WTC11 (cell line): ENCODE results near the gene CACNA1E. TPM values are rescaled to one million over a fixed set of nuclear protein-coding genes. Genes with fewer than 3 reads are reported as not detected.

Experiments used
- ATAC-seq: fragments of 200-7000 bp; cut with Tn5 transposase; 2 replicates; pipeline ENCODE4 v1.10.0; 2021; ENCODE audit warnings: mild to moderate bottlenecking, moderate library complexity
- CTCF ChIA-PET: fragments of 300-600 bp; sonication (Branson Sonifier 250); formaldehyde crosslinking; loops from one replicate; lab custom pipeline; 2021; ENCODE audit warnings: antibody characterized with exemption; lab: Charles Lee
- POLR2A ChIA-PET: fragments of 350-600 bp; sonication (Branson Sonifier 250); formaldehyde crosslinking; loops from one replicate; lab custom pipeline; 2021; ENCODE audit warnings: antibody characterized with exemption; lab: Charles Lee
- DNase-seq: peaks from one replicate; pipeline ENCODE4 v3.0.0; 2021; ENCODE audit warnings: low spot score
- H3K27ac Mint-ChIP-seq: 2 replicates; pipeline ENCODE4 v1.8.0; 2021; ENCODE audit warnings: mixed read lengths
- H3K27me3 Mint-ChIP-seq: 2 replicates; pipeline ENCODE4 v1.8.0; 2021; ENCODE audit warnings: low read depth, mild to moderate bottlenecking, moderate library complexity, mixed read lengths
- H3K36me3 Mint-ChIP-seq: 2 replicates; pipeline ENCODE4 v1.8.0; 2021; ENCODE audit warnings: mixed read lengths
- H3K4me1 Mint-ChIP-seq: 2 replicates; pipeline ENCODE4 v1.8.0; 2022; ENCODE audit warnings: mixed read lengths
- H3K4me3 Mint-ChIP-seq: 2 replicates; pipeline ENCODE4 v1.8.0; 2021; ENCODE audit warnings: mild to moderate bottlenecking, moderate library complexity, mixed read lengths
- H3K9me3 Mint-ChIP-seq: 2 replicates; pipeline ENCODE4 v1.8.0; 2021; ENCODE audit warnings: mixed read lengths
- ATF1 ChIP-seq: sonication (generic); formaldehyde crosslinking; IDR thresholded peaks from 2 replicates; pipeline ENCODE4 v1.8.1; 2023; ENCODE audit warnings: mild to moderate bottlenecking, moderate library complexity, missing genetic modification reagents
- FOXJ3 ChIP-seq: sonication (generic); formaldehyde crosslinking; IDR thresholded peaks from 2 replicates; pipeline ENCODE4 v1.9.0; 2021; ENCODE audit warnings: missing genetic modification reagents, mild to moderate bottlenecking, borderline replicate concordance
- JUN ChIP-seq: sonication (generic); formaldehyde crosslinking; IDR thresholded peaks from 2 replicates; pipeline ENCODE4 v1.8.0; 2023; ENCODE audit warnings: mild to moderate bottlenecking, missing genetic modification reagents
- KAT7 ChIP-seq: sonication (generic); formaldehyde crosslinking; IDR thresholded peaks from 2 replicates; pipeline ENCODE4 v1.8.1; 2023; ENCODE audit warnings: missing genetic modification reagents, mild to moderate bottlenecking, borderline replicate concordance
- MYBL2 ChIP-seq: sonication (generic); formaldehyde crosslinking; IDR thresholded peaks from 2 replicates; pipeline ENCODE4 v1.8.1; 2023; ENCODE audit warnings: mild to moderate bottlenecking, moderate library complexity, missing genetic modification reagents
- NFE2L1 ChIP-seq: sonication (generic); formaldehyde crosslinking; IDR thresholded peaks from 2 replicates; pipeline ENCODE4 v1.8.1; 2023; ENCODE audit warnings: missing genetic modification reagents
- OVOL2 ChIP-seq: fragments of 250-450 bp; sonication (Bioruptor Pico); IDR thresholded peaks from 2 replicates; pipeline ENCODE4 v1.9.0; 2021; ENCODE audit warnings: mild to moderate bottlenecking, borderline replicate concordance
- RORB ChIP-seq: fragments of 250-450 bp; sonication (Bioruptor Pico); IDR thresholded peaks from 2 replicates; pipeline ENCODE4 v1.9.0; 2021; ENCODE audit warnings: mild to moderate bottlenecking
- ZNF121 ChIP-seq: sonication (generic); formaldehyde crosslinking; IDR thresholded peaks from 2 replicates; pipeline ENCODE4 v1.8.0; 2023; ENCODE audit warnings: missing genetic modification reagents
- ZNF423 ChIP-seq: fragments of 250-450 bp; sonication (Bioruptor Pico); IDR thresholded peaks from 2 replicates; pipeline ENCODE4 v2.1.2; 2022; ENCODE audit warnings: mild to moderate bottlenecking, moderate library complexity
- ZNF671 ChIP-seq: fragments of 250-450 bp; sonication (Bioruptor Pico); IDR thresholded peaks from 2 replicates; pipeline ENCODE4 v1.8.0; 2021; ENCODE audit warnings: mild to moderate bottlenecking
- total RNA-seq: library from RNA; stranded (reverse); gene quantifications from 3 replicates; pipeline ENCODE4 v1.2.3, GENCODE V29; 2021
- TF ChIP-seq, protein P1 (sequence below): sonication (generic); formaldehyde crosslinking; IDR thresholded peaks from 2 replicates; pipeline ENCODE4 v1.8.0; 2023; ENCODE audit warnings: missing genetic modification reagents, mild to moderate bottlenecking, borderline replicate concordance
- TF ChIP-seq, protein P2 (sequence below): sonication (generic); formaldehyde crosslinking; IDR thresholded peaks from 2 replicates; pipeline ENCODE4 v1.8.1; 2022; ENCODE audit warnings: mild to moderate bottlenecking, moderate library complexity, missing genetic modification reagents
- TF ChIP-seq, protein P3 (sequence below): sonication (generic); formaldehyde crosslinking; IDR thresholded peaks from 2 replicates; pipeline ENCODE4 v1.8.0; 2022; ENCODE audit warnings: mild to moderate bottlenecking, missing genetic modification reagents
- TF ChIP-seq, protein P4 (sequence below): sonication (generic); formaldehyde crosslinking; IDR thresholded peaks from 2 replicates; pipeline ENCODE4 v1.8.1; 2023; ENCODE audit warnings: mild to moderate bottlenecking, missing genetic modification reagents, moderate library complexity
- TF ChIP-seq, protein P5 (sequence below): sonication (generic); formaldehyde crosslinking; IDR thresholded peaks from 2 replicates; pipeline ENCODE4 v1.8.0; 2023; ENCODE audit warnings: mild to moderate bottlenecking, missing genetic modification reagents
- TF ChIP-seq, protein P6 (sequence below): fragments of 200-600 bp; IDR thresholded peaks from 2 replicates; pipeline ENCODE4 v1.8.0; 2022; ENCODE audit warnings: antibody characterized with exemption
- TF ChIP-seq, protein P7 (sequence below): fragments of 250-450 bp; sonication (Bioruptor Pico); IDR thresholded peaks from 2 replicates; pipeline ENCODE4 v1.9.0; 2021; ENCODE audit warnings: mild to moderate bottlenecking
- TF ChIP-seq, protein P8 (sequence below): sonication (generic); formaldehyde crosslinking; IDR thresholded peaks from 2 replicates; pipeline ENCODE4 v1.8.0; 2022; ENCODE audit warnings: mild to moderate bottlenecking, missing genetic modification reagents
- TF ChIP-seq, protein P9 (sequence below): sonication (generic); formaldehyde crosslinking; IDR thresholded peaks from 2 replicates; pipeline ENCODE4 v1.8.1; 2023; ENCODE audit warnings: mild to moderate bottlenecking, missing genetic modification reagents, moderate library complexity

The CACNA1E gene
- total RNA-seq, 1 experiment from 2014 or later, result 0.63 TPM

DNA sequence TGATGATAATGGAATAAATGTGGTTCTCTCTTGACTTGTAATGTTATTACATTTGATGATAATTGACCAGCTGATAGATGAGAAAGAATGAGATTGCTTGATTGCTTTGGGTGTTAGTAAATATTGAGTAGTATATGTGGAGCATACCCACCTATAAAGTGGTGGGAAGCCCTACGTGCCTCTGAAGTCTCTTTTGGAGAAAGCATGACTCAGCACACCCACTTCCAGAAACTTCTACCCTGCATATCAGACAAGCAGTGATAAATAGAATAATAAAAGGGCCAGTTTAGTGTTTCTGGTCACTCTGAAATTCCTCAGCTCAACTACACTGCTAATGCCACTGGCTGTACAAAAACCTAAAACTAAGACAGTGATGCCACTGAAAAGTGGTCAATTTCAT, 289.4 kb downstream of the CACNA1E start:
- Mint-ChIP-seq H3K36me3 (no peaks in the 10 kb centered on the region), H3K27ac (no peak overlapping the region), H3K4me1 (no peaks in the 10 kb centered on the region), H3K27me3 (no peaks in the 10 kb centered on the region; the same call in 1 of the 2 replicates), H3K4me3 (no peak overlapping the region), H3K9me3 (peaks cover 14% of the 10 kb centered on the region)
- DNase-seq (no peak), ATAC-seq (no peak)
- ChIA-PET CTCF (no interaction called here), POLR2A (no interaction called here)
- TF ChIP-seq ZNF423, result no peak
- no peak for TF ChIP-seq FOXJ3 (CRISPR knock-in tag)
- no peak for TF ChIP-seq ZNF671 (CRISPR knock-in tag)
- TF ChIP-seq, protein P1, sequence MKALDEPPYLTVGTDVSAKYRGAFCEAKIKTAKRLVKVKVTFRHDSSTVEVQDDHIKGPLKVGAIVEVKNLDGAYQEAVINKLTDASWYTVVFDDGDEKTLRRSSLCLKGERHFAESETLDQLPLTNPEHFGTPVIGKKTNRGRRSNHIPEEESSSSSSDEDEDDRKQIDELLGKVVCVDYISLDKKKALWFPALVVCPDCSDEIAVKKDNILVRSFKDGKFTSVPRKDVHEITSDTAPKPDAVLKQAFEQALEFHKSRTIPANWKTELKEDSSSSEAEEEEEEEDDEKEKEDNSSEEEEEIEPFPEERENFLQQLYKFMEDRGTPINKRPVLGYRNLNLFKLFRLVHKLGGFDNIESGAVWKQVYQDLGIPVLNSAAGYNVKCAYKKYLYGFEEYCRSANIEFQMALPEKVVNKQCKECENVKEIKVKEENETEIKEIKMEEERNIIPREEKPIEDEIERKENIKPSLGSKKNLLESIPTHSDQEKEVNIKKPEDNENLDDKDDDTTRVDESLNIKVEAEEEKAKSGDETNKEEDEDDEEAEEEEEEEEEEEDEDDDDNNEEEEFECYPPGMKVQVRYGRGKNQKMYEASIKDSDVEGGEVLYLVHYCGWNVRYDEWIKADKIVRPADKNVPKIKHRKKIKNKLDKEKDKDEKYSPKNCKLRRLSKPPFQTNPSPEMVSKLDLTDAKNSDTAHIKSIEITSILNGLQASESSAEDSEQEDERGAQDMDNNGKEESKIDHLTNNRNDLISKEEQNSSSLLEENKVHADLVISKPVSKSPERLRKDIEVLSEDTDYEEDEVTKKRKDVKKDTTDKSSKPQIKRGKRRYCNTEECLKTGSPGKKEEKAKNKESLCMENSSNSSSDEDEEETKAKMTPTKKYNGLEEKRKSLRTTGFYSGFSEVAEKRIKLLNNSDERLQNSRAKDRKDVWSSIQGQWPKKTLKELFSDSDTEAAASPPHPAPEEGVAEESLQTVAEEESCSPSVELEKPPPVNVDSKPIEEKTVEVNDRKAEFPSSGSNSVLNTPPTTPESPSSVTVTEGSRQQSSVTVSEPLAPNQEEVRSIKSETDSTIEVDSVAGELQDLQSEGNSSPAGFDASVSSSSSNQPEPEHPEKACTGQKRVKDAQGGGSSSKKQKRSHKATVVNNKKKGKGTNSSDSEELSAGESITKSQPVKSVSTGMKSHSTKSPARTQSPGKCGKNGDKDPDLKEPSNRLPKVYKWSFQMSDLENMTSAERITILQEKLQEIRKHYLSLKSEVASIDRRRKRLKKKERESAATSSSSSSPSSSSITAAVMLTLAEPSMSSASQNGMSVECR (CRISPR knock-in tag), result no peak
- no peak for TF ChIP-seq JUN
- TF ChIP-seq, protein P2, sequence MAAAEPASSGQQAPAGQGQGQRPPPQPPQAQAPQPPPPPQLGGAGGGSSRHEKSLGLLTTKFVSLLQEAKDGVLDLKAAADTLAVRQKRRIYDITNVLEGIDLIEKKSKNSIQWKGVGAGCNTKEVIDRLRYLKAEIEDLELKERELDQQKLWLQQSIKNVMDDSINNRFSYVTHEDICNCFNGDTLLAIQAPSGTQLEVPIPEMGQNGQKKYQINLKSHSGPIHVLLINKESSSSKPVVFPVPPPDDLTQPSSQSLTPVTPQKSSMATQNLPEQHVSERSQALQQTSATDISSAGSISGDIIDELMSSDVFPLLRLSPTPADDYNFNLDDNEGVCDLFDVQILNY, result no peak
- TF ChIP-seq RORB (CRISPR knock-in tag), result no peak
- TF ChIP-seq, protein P3, sequence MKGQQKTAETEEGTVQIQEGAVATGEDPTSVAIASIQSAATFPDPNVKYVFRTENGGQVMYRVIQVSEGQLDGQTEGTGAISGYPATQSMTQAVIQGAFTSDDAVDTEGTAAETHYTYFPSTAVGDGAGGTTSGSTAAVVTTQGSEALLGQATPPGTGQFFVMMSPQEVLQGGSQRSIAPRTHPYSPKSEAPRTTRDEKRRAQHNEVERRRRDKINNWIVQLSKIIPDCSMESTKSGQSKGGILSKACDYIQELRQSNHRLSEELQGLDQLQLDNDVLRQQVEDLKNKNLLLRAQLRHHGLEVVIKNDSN (CRISPR knock-in tag), result no peak
- no peak for TF ChIP-seq MYBL2
- no peak for TF ChIP-seq NFE2L1 (CRISPR knock-in tag)
- TF ChIP-seq OVOL2 (CRISPR knock-in tag), result no peak
- TF ChIP-seq, protein P4, sequence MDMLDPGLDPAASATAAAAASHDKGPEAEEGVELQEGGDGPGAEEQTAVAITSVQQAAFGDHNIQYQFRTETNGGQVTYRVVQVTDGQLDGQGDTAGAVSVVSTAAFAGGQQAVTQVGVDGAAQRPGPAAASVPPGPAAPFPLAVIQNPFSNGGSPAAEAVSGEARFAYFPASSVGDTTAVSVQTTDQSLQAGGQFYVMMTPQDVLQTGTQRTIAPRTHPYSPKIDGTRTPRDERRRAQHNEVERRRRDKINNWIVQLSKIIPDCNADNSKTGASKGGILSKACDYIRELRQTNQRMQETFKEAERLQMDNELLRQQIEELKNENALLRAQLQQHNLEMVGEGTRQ, result no peak
- TF ChIP-seq, protein P5, sequence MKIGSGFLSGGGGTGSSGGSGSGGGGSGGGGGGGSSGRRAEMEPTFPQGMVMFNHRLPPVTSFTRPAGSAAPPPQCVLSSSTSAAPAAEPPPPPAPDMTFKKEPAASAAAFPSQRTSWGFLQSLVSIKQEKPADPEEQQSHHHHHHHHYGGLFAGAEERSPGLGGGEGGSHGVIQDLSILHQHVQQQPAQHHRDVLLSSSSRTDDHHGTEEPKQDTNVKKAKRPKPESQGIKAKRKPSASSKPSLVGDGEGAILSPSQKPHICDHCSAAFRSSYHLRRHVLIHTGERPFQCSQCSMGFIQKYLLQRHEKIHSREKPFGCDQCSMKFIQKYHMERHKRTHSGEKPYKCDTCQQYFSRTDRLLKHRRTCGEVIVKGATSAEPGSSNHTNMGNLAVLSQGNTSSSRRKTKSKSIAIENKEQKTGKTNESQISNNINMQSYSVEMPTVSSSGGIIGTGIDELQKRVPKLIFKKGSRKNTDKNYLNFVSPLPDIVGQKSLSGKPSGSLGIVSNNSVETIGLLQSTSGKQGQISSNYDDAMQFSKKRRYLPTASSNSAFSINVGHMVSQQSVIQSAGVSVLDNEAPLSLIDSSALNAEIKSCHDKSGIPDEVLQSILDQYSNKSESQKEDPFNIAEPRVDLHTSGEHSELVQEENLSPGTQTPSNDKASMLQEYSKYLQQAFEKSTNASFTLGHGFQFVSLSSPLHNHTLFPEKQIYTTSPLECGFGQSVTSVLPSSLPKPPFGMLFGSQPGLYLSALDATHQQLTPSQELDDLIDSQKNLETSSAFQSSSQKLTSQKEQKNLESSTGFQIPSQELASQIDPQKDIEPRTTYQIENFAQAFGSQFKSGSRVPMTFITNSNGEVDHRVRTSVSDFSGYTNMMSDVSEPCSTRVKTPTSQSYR (CRISPR knock-in tag), result no peak
- TF ChIP-seq ZNF121, result no peak
- TF ChIP-seq, protein P6, sequence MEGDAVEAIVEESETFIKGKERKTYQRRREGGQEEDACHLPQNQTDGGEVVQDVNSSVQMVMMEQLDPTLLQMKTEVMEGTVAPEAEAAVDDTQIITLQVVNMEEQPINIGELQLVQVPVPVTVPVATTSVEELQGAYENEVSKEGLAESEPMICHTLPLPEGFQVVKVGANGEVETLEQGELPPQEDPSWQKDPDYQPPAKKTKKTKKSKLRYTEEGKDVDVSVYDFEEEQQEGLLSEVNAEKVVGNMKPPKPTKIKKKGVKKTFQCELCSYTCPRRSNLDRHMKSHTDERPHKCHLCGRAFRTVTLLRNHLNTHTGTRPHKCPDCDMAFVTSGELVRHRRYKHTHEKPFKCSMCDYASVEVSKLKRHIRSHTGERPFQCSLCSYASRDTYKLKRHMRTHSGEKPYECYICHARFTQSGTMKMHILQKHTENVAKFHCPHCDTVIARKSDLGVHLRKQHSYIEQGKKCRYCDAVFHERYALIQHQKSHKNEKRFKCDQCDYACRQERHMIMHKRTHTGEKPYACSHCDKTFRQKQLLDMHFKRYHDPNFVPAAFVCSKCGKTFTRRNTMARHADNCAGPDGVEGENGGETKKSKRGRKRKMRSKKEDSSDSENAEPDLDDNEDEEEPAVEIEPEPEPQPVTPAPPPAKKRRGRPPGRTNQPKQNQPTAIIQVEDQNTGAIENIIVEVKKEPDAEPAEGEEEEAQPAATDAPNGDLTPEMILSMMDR, result no peak
- TF ChIP-seq, protein P7, sequence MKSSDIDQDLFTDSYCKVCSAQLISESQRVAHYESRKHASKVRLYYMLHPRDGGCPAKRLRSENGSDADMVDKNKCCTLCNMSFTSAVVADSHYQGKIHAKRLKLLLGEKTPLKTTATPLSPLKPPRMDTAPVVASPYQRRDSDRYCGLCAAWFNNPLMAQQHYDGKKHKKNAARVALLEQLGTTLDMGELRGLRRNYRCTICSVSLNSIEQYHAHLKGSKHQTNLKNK, result no peak
- TF ChIP-seq, protein P8, sequence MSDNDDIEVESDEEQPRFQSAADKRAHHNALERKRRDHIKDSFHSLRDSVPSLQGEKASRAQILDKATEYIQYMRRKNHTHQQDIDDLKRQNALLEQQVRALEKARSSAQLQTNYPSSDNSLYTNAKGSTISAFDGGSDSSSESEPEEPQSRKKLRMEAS (CRISPR knock-in tag), result no peak
- TF ChIP-seq ATF1 (CRISPR knock-in tag), result no peak
- TF ChIP-seq KAT7 (CRISPR knock-in tag), result no peak
- TF ChIP-seq, protein P9, sequence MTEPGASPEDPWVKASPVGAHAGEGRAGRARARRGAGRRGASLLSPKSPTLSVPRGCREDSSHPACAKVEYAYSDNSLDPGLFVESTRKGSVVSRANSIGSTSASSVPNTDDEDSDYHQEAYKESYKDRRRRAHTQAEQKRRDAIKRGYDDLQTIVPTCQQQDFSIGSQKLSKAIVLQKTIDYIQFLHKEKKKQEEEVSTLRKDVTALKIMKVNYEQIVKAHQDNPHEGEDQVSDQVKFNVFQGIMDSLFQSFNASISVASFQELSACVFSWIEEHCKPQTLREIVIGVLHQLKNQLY (CRISPR knock-in tag), result no peak
